ENCODE results near the gene COPB2. TPM values are rescaled to one million over a fixed set of nuclear protein-coding genes. Genes with fewer than 3 reads are reported as not detected.
"Not testable (repeated sequence)": the region's sequence is repeated elsewhere in the genome, so short reads cannot be mapped to it uniquely, and the experiment has no call there.

Gene COPB2
- total RNA-seq, 4 donors from 2014 or later, result 38.9 to 43.4 (median 42.1) TPM

DNA sequence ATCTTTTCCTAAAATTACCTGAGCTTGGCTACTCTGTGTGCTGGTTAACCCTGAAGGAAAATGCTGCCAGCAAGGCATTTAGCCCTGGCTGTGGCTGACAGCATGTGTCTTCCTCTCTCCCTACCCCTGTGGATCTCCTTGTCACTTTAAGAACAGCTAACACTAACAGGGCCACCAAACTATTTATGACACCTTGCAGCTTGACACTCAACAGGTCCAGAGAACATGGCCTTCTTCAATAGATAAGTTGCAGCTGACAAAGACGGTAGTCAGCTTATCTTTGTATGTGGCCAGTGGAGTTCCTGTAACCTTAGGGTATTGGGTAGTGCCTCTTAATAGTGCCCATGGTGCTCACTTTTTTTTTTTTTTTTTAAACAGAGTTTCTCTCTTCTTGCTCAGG, 32.0 kb upstream of the COPB2 start:
- no peaks in the 10 kb centered on the region for H3K27me3 ChIP-seq
- TF ChIP-seq POLR2A (IDR thresholded peaks at IDR 0.05), result no peak
- TF ChIP-seq, protein P1, sequence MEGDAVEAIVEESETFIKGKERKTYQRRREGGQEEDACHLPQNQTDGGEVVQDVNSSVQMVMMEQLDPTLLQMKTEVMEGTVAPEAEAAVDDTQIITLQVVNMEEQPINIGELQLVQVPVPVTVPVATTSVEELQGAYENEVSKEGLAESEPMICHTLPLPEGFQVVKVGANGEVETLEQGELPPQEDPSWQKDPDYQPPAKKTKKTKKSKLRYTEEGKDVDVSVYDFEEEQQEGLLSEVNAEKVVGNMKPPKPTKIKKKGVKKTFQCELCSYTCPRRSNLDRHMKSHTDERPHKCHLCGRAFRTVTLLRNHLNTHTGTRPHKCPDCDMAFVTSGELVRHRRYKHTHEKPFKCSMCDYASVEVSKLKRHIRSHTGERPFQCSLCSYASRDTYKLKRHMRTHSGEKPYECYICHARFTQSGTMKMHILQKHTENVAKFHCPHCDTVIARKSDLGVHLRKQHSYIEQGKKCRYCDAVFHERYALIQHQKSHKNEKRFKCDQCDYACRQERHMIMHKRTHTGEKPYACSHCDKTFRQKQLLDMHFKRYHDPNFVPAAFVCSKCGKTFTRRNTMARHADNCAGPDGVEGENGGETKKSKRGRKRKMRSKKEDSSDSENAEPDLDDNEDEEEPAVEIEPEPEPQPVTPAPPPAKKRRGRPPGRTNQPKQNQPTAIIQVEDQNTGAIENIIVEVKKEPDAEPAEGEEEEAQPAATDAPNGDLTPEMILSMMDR (IDR thresholded peaks at IDR 0.05 in 4 of 5, conservative IDR thresholded peaks at IDR 0.05 in 1 of 5), result no peak
- H3K9me3 ChIP-seq, result no peaks in the 10 kb centered on the region
- intact Hi-C loops (cut with DNase I; ENCODE audit: low total_unique reads), result no loop called here
- peaks cover 12 to 17% of the 10 kb centered on the region in 2 donors for H3K4me1 ChIP-seq
- ATAC-seq (no peak), DNase-seq (no peak)
- in situ Hi-C loops (cut with MboI; ENCODE audit: low sequenced_read_pairs in 4 of 4), result loop anchor here in 2 of 4 donors (10.0 kb wide), 2 partner anchors 513 to 1443 kb away; partner anchors contain the start of gene CLSTN2 (in 1 of the 2)
- H3K36me3 ChIP-seq, result no peaks in the 10 kb centered on the region
- H3K27ac ChIP-seq, result no peak overlapping the region
- H3K4me3 ChIP-seq, result no peak overlapping the region

DNA sequence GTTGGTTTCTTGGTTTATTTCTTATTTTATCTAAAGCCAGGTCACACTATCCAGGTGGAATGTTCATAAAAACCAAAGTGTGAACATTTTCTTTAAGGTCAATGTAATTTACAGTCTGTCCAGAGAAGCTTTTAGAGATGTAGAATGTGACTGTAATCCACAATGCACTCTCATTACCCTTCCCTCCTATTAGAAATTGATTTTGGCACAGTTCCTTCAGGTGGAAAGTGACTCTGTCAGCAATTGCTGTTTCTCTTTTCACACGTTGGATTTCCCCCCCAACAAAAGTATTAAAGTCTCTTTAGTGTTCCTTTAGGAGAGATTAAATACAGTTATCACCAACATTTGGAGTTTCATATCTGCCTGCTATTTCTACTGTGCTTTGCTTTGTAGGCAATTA, 31.6 kb upstream of the COPB2 start:
- no peaks in the 10 kb centered on the region for H3K36me3 ChIP-seq
- DNase-seq (no peak), ATAC-seq (no peak)
- H3K27ac ChIP-seq, result no peak overlapping the region
- peaks cover 12 to 17% of the 10 kb centered on the region in 2 donors for H3K4me1 ChIP-seq
- H3K9me3 ChIP-seq, result no peaks in the 10 kb centered on the region
- in situ Hi-C loops (cut with MboI; ENCODE audit: low sequenced_read_pairs in 4 of 4) (loop anchor here in 2 of 4 donors (10.0 kb wide), 2 partner anchors 514 to 1444 kb away; partner anchors contain the start of gene CLSTN2 (in 1 of the 2)), intact Hi-C loops (cut with DNase I; ENCODE audit: low total_unique reads) (no loop called here)
- no peaks in the 10 kb centered on the region for H3K27me3 ChIP-seq
- TF ChIP-seq, protein P1 (IDR thresholded peaks at IDR 0.05 in 4 of 5, conservative IDR thresholded peaks at IDR 0.05 in 1 of 5), result no peak
- TF ChIP-seq POLR2A (IDR thresholded peaks at IDR 0.05), result no peak
- no peak overlapping the region for H3K4me3 ChIP-seq

DNA sequence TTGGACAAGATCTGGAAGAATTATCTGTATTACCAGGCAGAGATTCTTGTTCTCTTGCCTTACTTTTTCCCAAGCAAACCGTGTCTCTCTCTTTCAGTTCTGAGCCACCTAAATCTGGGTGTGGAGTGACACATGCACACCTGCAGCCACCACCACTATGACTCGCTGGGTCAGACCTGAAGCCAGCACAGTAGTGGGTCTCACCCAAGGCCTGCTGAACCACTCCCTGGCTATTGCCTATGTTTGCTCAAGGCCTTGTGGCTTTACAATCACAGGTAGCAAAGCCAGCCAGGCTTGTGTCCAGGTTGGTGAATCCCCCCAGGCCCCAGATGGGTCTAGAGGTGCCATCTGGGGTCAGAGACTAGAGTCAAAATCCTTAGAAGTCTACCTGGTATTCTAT, 28.7 kb upstream of the COPB2 start:
- Histone ChIP-seq H3K9me3 (peaks cover 0 to 1% (median 0%) of the 10 kb centered on the region in 3 donors), H3K36me3 (no peaks in the 10 kb centered on the region), H3K4me3 (no peak overlapping the region), H3K27ac (no peak overlapping the region), H3K27me3 (no peaks in the 10 kb centered on the region), H3K4me1 (peaks cover 8 to 17% of the 10 kb centered on the region in 2 donors)
- intact Hi-C loops (cut with DNase I; ENCODE audit: low total_unique reads) (no loop called here), in situ Hi-C loops (cut with MboI; ENCODE audit: low sequenced_read_pairs in 4 of 4) (no loop called here)
- no peak for TF ChIP-seq POLR2A (IDR thresholded peaks at IDR 0.05)
- ATAC-seq (no peak), DNase-seq (no peak)

DNA sequence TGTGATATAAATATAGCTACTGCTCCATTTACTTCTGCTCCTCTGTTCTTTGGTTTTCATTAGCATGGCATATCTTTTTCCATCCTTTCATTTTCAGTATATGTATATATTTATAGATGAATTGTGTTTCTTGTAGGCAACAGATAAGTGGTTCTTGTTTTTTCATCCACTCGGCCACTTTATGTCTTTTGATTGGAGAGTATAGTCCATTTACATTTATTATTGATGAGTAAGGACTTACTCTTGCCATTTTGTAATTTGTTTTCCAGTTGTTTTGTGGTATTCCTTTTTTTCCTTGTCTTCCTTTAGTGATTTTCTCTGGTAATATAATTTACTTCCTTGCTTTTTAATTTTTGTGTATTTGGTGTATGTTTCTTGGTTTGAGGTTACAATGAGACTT, 26.8 kb upstream of the COPB2 start:
- H3K4me3 ChIP-seq, result no peak overlapping the region
- no peak for DNase-seq
- intact Hi-C loops (cut with DNase I; ENCODE audit: low total_unique reads), result no loop called here
- in situ Hi-C loops (cut with MboI; ENCODE audit: low sequenced_read_pairs in 4 of 4), result no loop called here
- TF ChIP-seq POLR2A (IDR thresholded peaks at IDR 0.05), result no peak
- TF ChIP-seq, protein P1 (IDR thresholded peaks at IDR 0.05 in 4 of 5, conservative IDR thresholded peaks at IDR 0.05 in 1 of 5), result no peak
- H3K27ac ChIP-seq, result no peak overlapping the region
- H3K36me3 ChIP-seq, result no peaks in the 10 kb centered on the region
- H3K4me1 ChIP-seq, result peaks cover 0 to 6% of the 10 kb centered on the region in 2 donors
- no peak for ATAC-seq
- no peaks in the 10 kb centered on the region for H3K27me3 ChIP-seq
- peaks cover 0 to 8% (median 0%) of the 10 kb centered on the region in 3 donors for H3K9me3 ChIP-seq

DNA sequence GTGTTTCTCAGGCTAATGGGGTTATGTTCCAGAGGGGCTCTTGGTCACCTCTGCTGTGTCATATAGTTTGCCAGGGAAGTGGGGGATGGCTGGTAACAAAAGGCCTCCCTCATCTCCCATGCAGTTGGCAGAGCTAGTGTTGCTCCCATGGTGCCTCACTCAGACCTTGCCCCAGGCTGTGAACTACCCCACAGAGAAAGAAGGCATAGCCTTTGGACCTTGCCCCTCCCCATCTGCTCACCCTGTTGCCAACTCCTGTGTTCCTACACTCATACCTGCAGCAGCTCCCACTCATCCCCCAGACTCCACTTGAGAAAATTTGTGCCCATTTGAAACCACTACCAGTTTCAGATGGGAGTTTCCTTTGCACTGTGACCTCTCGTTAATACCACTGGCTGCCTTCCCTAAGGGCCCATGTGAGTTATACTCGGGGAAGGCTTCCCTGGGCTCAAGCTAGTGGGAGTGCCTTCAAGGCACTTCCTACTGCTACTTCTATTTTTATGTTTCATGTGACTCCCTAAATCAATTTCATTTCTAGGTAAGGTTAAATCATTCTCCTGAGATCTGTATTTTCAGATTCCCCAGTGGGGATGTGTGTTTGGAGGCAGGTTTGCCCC, 25.3 kb upstream of the COPB2 start:
- Histone ChIP-seq H3K9me3 (peaks cover 0 to 8% (median 0%) of the 10 kb centered on the region in 3 donors), H3K4me3 (no peak overlapping the region), H3K27me3 (no peaks in the 10 kb centered on the region), H3K4me1 (peaks cover 0 to 4% of the 10 kb centered on the region in 2 donors), H3K36me3 (no peaks in the 10 kb centered on the region), H3K27ac (no peak overlapping the region)
- intact Hi-C loops (cut with DNase I; ENCODE audit: low total_unique reads), result no loop called here
- TF ChIP-seq, protein P1 (IDR thresholded peaks at IDR 0.05 in 4 of 5, conservative IDR thresholded peaks at IDR 0.05 in 1 of 5), result no peak
- no peak for TF ChIP-seq POLR2A (IDR thresholded peaks at IDR 0.05)
- in situ Hi-C loops (cut with MboI; ENCODE audit: low sequenced_read_pairs in 4 of 4), result no loop called here
- DNase-seq, result no peak
- no peak for ATAC-seq

DNA sequence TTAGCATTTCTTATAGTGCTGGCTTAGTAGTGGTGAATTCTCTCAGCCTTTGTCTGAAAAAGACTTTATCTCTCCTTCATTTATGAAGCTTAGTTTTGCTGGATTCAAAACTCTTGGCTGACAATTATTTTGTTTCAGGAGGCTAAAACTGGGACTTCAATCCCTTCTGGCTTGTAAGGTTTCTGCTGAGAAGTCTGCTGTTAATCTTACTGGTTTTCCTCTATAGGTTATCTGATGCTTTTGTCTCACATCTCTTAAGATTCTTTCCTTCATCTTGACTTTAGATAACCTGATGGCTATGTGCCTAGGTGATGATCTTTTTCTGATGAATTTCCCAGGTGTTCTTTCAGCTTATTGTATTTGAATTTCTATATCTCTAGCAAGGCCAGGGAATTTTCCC, 23.4 kb upstream of the COPB2 start:
- DNase-seq; intact Hi-C loops (cut with DNase I; ENCODE audit: low total_unique reads); in situ Hi-C loops (cut with MboI; ENCODE audit: low sequenced_read_pairs in 4 of 4); H3K4me1 ChIP-seq; H3K27me3 ChIP-seq; H3K27ac ChIP-seq; H3K9me3 ChIP-seq; ATAC-seq; H3K36me3 ChIP-seq: not testable (repeated sequence)
- peak overlapping the region in 1 of 4 donors; percentile 21 for H3K4me3 ChIP-seq

DNA sequence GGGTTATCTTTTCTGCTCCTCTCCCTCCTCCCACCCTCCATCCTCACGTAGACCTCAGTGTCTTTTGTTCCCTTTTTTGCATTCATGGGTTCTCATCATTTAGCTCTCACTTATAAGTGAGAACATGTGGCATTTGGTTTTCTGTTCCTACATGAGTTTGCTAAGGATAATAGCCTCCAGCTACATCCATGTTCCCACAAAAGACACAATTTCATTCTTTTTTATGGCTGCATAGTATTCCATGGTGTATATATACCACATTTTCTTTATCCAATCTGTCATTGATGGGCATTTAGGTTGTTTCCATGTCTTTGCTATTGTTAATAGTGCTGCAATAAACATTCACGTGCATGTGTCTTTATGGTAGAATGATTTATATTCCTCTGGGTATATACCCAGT, 11.7 kb upstream of the COPB2 start:
- H3K27me3 ChIP-seq; H3K27ac ChIP-seq; H3K36me3 ChIP-seq; DNase-seq; intact Hi-C loops (cut with DNase I; ENCODE audit: low total_unique reads); ATAC-seq; H3K4me1 ChIP-seq; H3K9me3 ChIP-seq; in situ Hi-C loops (cut with MboI; ENCODE audit: low sequenced_read_pairs in 4 of 4); H3K4me3 ChIP-seq: not testable (repeated sequence)

Data from gastrocnemius medialis (tissue), 4 donors.